Nephron progenitor cell (in vitro differentiated cells): ENCODE data around the gene CREB5.

Source experiments
- DNase-seq: peaks from one replicate; pipeline ENCODE4 v3.0.0; 2021
- H3K27ac Mint-ChIP-seq: 2 replicates; pipeline ENCODE4 v1.8.0; 2021; ENCODE audit warnings: mild to moderate bottlenecking, moderate library complexity, mixed read lengths
- H3K27me3 Mint-ChIP-seq: 2 replicates; pipeline ENCODE4 v1.8.0; 2021; ENCODE audit warnings: mild to moderate bottlenecking, low read depth, mixed read lengths; ENCODE audit not compliant: poor library complexity
- H3K36me3 Mint-ChIP-seq: 2 replicates; pipeline ENCODE4 v1.8.0; 2021; ENCODE audit warnings: low read depth, mixed read lengths
- H3K4me1 Mint-ChIP-seq: 2 replicates; pipeline ENCODE4 v1.8.0; 2021; ENCODE audit warnings: mixed read lengths
- H3K4me3 Mint-ChIP-seq: 2 replicates; pipeline ENCODE4 v1.8.0; 2021; ENCODE audit warnings: mild to moderate bottlenecking, moderate library complexity, mixed read lengths
- H3K9me3 Mint-ChIP-seq: 2 replicates; pipeline ENCODE4 v1.8.0; 2021; ENCODE audit warnings: mild to moderate bottlenecking, moderate library complexity, mixed read lengths
- CTCF ChIP-seq: fragments of 200-600 bp; sonication (generic); IDR thresholded peaks from 2 replicates; pipeline ENCODE4 v1.5.0; 2021; ENCODE audit warnings: antibody characterized with exemption

The CREB5 gene

GRCh38 chr7:28602282-28602681 is 190.0 kb downstream of the CREB5 start:
- no peak overlapping the region for H3K27ac Mint-ChIP-seq
- H3K4me1 Mint-ChIP-seq: peaks cover 30% of the 10 kb centered on the region
- no peak for TF ChIP-seq CTCF
- no peaks in the 10 kb centered on the region for H3K36me3 Mint-ChIP-seq
- no peak for DNase-seq
- H3K4me3 Mint-ChIP-seq: no peak overlapping the region
- H3K27me3 Mint-ChIP-seq: peaks cover 9% of the 10 kb centered on the region
- H3K9me3 Mint-ChIP-seq: peaks cover 4% of the 10 kb centered on the region

GRCh38 chr7:28605427-28606085 is 193.2 kb downstream of the CREB5 start:
- no peak for DNase-seq
- TF ChIP-seq CTCF: no peak
- H3K4me1 Mint-ChIP-seq: peaks cover 46% of the 10 kb centered on the region
- no peaks in the 10 kb centered on the region for H3K9me3 Mint-ChIP-seq
- H3K27me3 Mint-ChIP-seq: peaks cover 13% of the 10 kb centered on the region
- H3K4me3 Mint-ChIP-seq: no peak overlapping the region
- peak overlapping the region; percentile 87 for H3K27ac Mint-ChIP-seq
- H3K36me3 Mint-ChIP-seq: no peaks in the 10 kb centered on the region

GRCh38 chr7:28606421-28606820 is 194.1 kb downstream of the CREB5 start:
- Mint-ChIP-seq H3K36me3 (no peaks in the 10 kb centered on the region), H3K4me3 (no peak overlapping the region), H3K27me3 (peaks cover 9% of the 10 kb centered on the region), H3K9me3 (no peaks in the 10 kb centered on the region), H3K4me1 (peaks cover 50% of the 10 kb centered on the region), H3K27ac (no peak overlapping the region)
- DNase-seq: no peak
- no peak for TF ChIP-seq CTCF

- H3K9me3 Mint-ChIP-seq: no peaks in the 10 kb centered on the region
- no peak overlapping the region for H3K4me3 Mint-ChIP-seq
- TF ChIP-seq CTCF: no peak
- peaks cover 9% of the 10 kb centered on the region for H3K27me3 Mint-ChIP-seq
- H3K36me3 Mint-ChIP-seq: no peaks in the 10 kb centered on the region
- peaks cover 50% of the 10 kb centered on the region for H3K4me1 Mint-ChIP-seq
- H3K27ac Mint-ChIP-seq: peak overlapping the region; percentile 43
- no peak for DNase-seq
Measured at GRCh38 chr7:28607855-28608193, 195.5 kb downstream of the CREB5 start.

- no peak overlapping the region for H3K4me3 Mint-ChIP-seq
- no peak for TF ChIP-seq CTCF
- H3K36me3 Mint-ChIP-seq: no peaks in the 10 kb centered on the region
- no peak overlapping the region for H3K27ac Mint-ChIP-seq
- H3K4me1 Mint-ChIP-seq: peaks cover 51% of the 10 kb centered on the region
- H3K9me3 Mint-ChIP-seq: no peaks in the 10 kb centered on the region
- no peak for DNase-seq
- H3K27me3 Mint-ChIP-seq: peaks cover 9% of the 10 kb centered on the region
Measured at GRCh38 chr7:28608237-28608656, 195.9 kb downstream of the CREB5 start.

GRCh38 chr7:28608731-28609130 is 196.4 kb downstream of the CREB5 start:
- Mint-ChIP-seq H3K36me3 (no peaks in the 10 kb centered on the region), H3K4me1 (peaks cover 55% of the 10 kb centered on the region), H3K27me3 (peaks cover 9% of the 10 kb centered on the region), H3K9me3 (no peaks in the 10 kb centered on the region), H3K4me3 (no peak overlapping the region), H3K27ac (no peak overlapping the region)
- TF ChIP-seq CTCF: no peak
- no peak for DNase-seq
